ENCODE results near the gene APEH. TPM values are rescaled to one million over a fixed set of nuclear protein-coding genes. Genes with fewer than 3 reads are reported as not detected.

The APEH gene
- total and polyA plus RNA-seq, 2 of the 13 experiments (the other 11 are each of a cell fraction or from before 2014, with no cell fraction given): 116 to 130 TPM

DNA sequence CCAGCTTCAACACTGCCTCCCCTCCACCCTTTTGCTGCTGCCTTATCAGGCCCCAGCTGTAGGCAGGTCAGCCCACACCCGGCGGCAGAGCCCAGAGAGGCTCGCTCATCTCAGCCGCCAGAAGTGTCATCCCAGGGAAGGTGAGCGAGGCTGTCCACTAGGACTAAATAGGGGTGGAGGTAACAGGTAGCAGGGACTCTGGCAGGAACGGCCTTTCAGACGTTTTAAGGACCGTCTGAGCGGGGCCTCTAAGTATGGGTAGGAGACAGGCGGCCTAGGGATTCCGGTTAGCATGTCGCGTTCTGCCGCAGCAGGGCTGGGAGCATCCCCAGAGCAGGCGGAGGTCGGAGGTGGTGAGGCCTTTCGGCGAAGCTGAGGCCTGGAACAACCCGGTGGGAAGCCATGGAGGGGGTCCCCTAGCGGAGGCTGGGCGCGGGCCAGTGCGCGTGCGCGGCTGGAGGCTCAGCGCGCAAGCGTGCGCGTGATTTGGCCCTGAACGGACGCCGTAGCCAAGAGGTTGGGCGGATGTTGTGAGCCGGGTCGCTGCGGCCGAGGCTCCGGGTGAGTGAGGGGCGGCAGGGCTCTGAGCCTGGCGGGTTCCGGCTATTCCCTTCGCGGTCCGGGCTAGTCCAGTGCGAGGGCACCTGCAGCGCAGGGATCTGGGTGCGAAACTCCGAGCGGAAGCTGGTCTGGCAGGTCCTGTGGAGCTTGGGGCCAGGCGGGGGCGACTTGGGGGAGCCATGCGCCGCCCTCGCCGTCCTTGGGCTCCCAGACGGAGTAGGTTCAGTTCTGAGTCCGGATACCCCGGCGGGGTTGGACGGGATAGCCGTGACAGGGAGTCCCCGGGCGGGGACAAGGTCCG is 15.1 kb downstream of the APEH start, which contains the start of the genes MST1 and RNF123 (continued):
- TF ChIP-seq, protein P1, sequence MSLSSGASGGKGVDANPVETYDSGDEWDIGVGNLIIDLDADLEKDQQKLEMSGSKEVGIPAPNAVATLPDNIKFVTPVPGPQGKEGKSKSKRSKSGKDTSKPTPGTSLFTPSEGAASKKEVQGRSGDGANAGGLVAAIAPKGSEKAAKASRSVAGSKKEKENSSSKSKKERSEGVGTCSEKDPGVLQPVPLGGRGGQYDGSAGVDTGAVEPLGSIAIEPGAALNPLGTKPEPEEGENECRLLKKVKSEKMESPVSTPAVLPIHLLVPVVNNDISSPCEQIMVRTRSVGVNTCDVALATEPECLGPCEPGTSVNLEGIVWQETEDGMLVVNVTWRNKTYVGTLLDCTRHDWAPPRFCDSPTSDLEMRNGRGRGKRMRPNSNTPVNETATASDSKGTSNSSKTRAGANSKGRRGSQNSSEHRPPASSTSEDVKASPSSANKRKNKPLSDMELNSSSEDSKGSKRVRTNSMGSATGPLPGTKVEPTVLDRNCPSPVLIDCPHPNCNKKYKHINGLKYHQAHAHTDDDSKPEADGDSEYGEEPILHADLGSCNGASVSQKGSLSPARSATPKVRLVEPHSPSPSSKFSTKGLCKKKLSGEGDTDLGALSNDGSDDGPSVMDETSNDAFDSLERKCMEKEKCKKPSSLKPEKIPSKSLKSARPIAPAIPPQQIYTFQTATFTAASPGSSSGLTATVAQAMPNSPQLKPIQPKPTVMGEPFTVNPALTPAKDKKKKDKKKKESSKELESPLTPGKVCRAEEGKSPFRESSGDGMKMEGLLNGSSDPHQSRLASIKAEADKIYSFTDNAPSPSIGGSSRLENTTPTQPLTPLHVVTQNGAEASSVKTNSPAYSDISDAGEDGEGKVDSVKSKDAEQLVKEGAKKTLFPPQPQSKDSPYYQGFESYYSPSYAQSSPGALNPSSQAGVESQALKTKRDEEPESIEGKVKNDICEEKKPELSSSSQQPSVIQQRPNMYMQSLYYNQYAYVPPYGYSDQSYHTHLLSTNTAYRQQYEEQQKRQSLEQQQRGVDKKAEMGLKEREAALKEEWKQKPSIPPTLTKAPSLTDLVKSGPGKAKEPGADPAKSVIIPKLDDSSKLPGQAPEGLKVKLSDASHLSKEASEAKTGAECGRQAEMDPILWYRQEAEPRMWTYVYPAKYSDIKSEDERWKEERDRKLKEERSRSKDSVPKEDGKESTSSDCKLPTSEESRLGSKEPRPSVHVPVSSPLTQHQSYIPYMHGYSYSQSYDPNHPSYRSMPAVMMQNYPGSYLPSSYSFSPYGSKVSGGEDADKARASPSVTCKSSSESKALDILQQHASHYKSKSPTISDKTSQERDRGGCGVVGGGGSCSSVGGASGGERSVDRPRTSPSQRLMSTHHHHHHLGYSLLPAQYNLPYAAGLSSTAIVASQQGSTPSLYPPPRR (CRISPR knock-in tag; IDR thresholded peaks at IDR 0.05; ENCODE audit: borderline replicate concordance): peak; percentile 62; the same call in 1 of the 2 replicates
- 0 out of 2 replicates have a peak, but pooled peaks have one; percentile 53 for TF ChIP-seq GTF3A (CRISPR knock-in tag; conservative IDR thresholded peaks at IDR 0.05)
- TF ChIP-seq, protein P2, sequence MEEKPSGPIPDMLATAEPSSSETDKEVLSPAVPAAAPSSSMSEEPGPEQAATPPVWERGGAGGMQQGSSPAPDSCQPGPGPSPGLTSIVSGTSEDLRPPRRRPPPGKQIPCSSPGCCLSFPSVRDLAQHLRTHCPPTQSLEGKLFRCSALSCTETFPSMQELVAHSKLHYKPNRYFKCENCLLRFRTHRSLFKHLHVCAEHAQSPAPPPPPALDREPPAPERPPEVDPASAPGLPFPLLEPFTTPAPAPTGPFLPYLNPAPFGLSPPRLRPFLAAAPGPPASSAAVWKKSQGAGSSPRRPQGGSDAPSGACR (CRISPR knock-in tag; IDR thresholded peaks at IDR 0.05): peak; percentile 78; the same call in 1 of the 2 replicates
- TF ChIP-seq ARHGAP35 (CRISPR knock-in tag; IDR thresholded peaks at IDR 0.05; ENCODE audit: borderline replicate concordance): 0 out of 2 replicates have a peak, but pooled peaks have one; percentile 6
- TF ChIP-seq ZFP36 (IDR thresholded peaks at IDR 0.05; ENCODE audit: borderline replicate concordance, low read depth, low read length, partially characterized antibody): no peak
- peak; percentile 63; the same call in 1 of the 2 replicates for TF ChIP-seq SMAD1 (CRISPR knock-in tag; IDR thresholded peaks at IDR 0.05; ENCODE audit: borderline replicate concordance, low read depth)
- peak; percentile 55; the same call in 1 of the 2 replicates for TF ChIP-seq KDM3A (CRISPR knock-in tag; IDR thresholded peaks at IDR 0.05; ENCODE audit: low read depth)
- TF ChIP-seq ZBTB7A (CRISPR knock-in tag; IDR thresholded peaks at IDR 0.05): peak; percentile 56; the same call in 1 of the 2 replicates
- TF ChIP-seq ZNF678 (CRISPR knock-in tag; IDR thresholded peaks at IDR 0.05): 0 out of 2 replicates have a peak, but pooled peaks have one; percentile 38
- TF ChIP-seq CREB1 (IDR thresholded peaks at IDR 0.05): peak; percentile 19; the same call in 1 of the 2 replicates
- no peak for TF ChIP-seq CREB1 (CRISPR knock-in tag; IDR thresholded peaks at IDR 0.05)
- TF ChIP-seq SOX5 (CRISPR knock-in tag; IDR thresholded peaks at IDR 0.05; ENCODE audit: borderline replicate concordance): peak; percentile 36; the same call in 1 of the 2 replicates
- no peak for TF ChIP-seq SMAD9 (CRISPR knock-in tag; IDR thresholded peaks at IDR 0.05)
- no peak for TF ChIP-seq PCBP2 (optimal IDR thresholded peaks at IDR 0.05; ENCODE audit: low read depth, low read length, poor library complexity, severe bottlenecking)
- peak; percentile 97 for TF ChIP-seq GATAD1 (CRISPR knock-in tag; IDR thresholded peaks at IDR 0.05)
- TF ChIP-seq KLF11 (CRISPR knock-in tag; IDR thresholded peaks at IDR 0.05): peak; percentile 77; the same call in 1 of the 2 replicates
- TF ChIP-seq, protein P3, sequence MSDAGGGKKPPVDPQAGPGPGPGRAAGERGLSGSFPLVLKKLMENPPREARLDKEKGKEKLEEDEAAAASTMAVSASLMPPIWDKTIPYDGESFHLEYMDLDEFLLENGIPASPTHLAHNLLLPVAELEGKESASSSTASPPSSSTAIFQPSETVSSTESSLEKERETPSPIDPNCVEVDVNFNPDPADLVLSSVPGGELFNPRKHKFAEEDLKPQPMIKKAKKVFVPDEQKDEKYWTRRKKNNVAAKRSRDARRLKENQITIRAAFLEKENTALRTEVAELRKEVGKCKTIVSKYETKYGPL (CRISPR knock-in tag; IDR thresholded peaks at IDR 0.05): no peak
- TF ChIP-seq, protein P4, sequence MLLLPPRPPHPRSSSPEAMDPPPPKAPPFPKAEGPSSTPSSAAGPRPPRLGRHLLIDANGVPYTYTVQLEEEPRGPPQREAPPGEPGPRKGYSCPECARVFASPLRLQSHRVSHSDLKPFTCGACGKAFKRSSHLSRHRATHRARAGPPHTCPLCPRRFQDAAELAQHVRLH (CRISPR knock-in tag; IDR thresholded peaks at IDR 0.05; ENCODE audit: borderline replicate concordance, low read depth): peak; percentile 79; the same call in 1 of the 2 replicates
- peak; percentile 43; the same call in 1 of the 2 replicates for TF ChIP-seq RARA (CRISPR knock-in tag; IDR thresholded peaks at IDR 0.05)
